ENCODE measurements around the gene MACROD2.
"Not testable (repeated sequence)": the region's sequence is repeated elsewhere in the genome, so short reads cannot be mapped to it uniquely, and the experiment has no call there.

MACROD2 gene

DNA sequence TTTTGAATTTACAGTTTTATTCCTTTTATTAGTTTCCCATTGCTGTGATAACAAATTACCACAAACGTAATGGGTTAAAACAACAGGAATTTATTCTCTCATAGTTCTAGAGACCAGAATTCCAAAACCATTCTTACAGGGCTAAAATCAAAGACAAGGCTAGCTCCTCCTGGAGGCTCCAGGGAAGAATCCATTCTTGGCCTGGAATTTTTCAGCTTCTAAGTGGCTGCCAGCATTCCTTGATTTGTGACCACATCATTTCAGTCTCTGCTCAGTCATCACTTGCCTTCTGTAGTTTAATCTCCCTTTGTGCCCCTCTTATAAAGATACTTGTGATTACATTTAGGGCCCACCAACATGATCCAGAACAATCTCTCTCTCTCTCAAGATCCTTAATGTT, 4.0 kb upstream of the MACROD2 start:
- no peak for DNase-seq (ENCODE audit: low spot score)
- TF ChIP-seq, protein P1, sequence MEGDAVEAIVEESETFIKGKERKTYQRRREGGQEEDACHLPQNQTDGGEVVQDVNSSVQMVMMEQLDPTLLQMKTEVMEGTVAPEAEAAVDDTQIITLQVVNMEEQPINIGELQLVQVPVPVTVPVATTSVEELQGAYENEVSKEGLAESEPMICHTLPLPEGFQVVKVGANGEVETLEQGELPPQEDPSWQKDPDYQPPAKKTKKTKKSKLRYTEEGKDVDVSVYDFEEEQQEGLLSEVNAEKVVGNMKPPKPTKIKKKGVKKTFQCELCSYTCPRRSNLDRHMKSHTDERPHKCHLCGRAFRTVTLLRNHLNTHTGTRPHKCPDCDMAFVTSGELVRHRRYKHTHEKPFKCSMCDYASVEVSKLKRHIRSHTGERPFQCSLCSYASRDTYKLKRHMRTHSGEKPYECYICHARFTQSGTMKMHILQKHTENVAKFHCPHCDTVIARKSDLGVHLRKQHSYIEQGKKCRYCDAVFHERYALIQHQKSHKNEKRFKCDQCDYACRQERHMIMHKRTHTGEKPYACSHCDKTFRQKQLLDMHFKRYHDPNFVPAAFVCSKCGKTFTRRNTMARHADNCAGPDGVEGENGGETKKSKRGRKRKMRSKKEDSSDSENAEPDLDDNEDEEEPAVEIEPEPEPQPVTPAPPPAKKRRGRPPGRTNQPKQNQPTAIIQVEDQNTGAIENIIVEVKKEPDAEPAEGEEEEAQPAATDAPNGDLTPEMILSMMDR (IDR thresholded peaks at IDR 0.05; ENCODE audit: extremely low read depth, missing control alignments), result no peak

DNA sequence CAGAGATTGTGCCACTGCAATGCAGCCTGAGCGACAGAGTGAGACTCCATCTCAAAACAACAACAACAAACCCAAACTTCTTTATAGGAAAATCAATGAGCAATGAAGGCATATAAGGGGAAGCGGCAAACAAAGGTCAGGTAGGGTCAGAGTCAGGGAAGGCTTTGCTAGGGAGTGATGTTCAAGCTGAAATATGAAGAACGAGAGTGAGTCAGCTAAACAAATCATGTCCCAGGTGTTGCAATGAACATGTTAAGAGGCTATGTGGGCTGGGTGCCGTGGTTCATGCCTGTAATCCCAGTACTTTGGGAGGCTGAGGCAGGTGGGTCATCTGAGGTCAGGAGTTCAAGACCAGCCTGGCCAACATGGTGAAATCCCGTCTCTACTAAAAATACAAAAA, 3.4 kb upstream of the MACROD2 start:
- not testable (repeated sequence) for DNase-seq (ENCODE audit: low spot score)

DNA sequence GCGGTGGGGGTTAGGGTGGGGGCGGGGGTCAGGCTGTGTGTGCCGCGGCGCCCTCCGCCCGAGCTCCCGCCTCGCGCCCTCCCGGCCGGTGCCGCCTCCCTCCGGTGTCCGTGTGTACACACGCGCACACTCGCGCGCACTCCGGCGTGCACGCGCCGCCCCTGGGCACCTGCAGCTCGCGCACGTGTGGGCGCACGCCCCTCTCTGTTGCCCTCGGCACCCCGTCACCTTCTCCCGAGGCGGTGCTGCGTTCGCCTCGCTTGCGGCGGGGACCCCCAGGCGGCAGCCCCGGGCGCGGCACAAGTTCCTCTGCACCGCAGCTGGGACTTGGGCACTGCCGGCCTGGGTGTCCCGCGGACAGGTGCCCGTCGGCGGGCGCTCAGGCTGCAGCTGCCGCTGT, 525 bp downstream of the MACROD2 start:
- no peak for DNase-seq (ENCODE audit: low spot score)

DNA sequence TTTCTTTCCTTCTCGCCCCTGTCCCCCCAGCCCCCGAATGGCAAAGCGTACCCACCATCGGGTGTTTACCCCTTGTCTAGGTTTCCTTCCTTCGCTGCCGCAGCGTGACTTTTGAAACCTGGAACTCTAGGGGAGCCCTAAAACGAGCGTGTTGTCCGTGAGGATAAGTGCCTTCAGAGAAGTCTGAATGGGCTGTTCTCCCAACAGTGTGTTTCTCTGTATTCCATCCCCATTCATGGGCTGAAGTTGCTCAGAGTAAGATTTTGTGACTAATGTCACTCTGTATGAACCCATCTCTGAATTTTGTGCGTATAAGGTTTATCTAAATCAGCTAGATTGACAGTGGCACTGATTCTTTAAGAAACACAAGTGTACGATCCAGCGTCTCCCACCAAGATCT, 949 bp downstream of the MACROD2 start:
- TF ChIP-seq, protein P1 (IDR thresholded peaks at IDR 0.05; ENCODE audit: extremely low read depth, missing control alignments), result no peak
- no peak for DNase-seq (ENCODE audit: low spot score)

More for the DNA sequence above, 525 bp downstream of the MACROD2 start:
- TF ChIP-seq, protein P1 (IDR thresholded peaks at IDR 0.05; ENCODE audit: extremely low read depth, missing control alignments), result no peak

DNA sequence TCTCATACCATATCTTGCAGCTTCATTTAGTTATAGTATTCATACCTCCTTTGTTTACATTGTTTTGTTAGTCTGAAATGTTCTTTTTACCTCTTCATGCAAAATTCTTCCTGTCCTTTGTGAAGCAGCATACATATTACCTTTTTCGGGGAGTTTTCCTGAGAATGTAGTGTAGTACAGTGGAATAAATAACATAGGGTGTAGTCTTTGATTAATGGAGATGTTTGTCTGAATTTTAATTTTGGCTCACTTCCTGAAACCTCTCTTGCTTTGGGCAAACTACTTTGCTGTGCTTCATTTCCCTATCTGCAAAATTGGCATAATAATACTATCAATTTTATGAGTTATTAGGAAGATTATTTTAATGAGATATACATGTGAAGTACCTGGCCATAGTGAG, 5.6 kb downstream of the MACROD2 start:
- TF ChIP-seq, protein P1 (IDR thresholded peaks at IDR 0.05; ENCODE audit: extremely low read depth, missing control alignments), result no peak
- DNase-seq (ENCODE audit: low spot score), result no peak

DNA sequence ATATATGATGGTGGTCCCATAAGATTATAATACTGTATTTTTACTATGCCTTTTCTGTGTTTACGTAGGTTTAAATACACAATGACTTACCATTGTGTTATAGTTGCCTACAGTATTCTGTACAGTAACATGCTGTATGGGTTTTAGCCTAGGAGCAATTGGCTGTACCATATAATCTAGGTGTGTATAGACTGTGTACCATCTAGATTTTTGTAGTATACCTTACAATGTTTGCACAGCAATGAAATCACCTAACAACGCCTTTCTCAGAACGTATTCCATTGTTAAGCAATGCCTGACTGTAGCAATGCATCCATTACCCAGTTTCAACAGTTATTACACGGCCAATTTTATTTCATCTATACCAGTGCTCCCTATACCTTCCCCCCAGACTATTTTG, 10.7 kb downstream of the MACROD2 start:
- no peak for DNase-seq (ENCODE audit: low spot score)

DNA sequence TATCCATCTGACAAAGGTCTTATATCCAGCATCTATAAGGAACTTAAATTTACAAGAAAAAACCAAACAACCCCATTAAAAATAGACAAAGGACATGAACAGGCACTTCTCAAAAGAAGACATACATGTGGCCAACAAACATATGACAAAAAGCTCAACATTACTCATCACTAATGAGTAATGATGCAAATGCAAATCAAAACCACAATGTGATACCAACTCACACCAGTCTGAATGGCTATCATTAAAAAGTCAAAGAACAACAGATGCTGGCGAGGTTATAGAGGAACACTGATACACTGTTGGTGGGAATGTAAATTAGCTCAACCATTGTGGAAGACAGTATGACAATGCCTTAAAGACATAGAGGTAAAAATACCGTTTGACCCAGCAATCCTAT, 13.9 kb downstream of the MACROD2 start:
- TF ChIP-seq, protein P1 (IDR thresholded peaks at IDR 0.05; ENCODE audit: extremely low read depth, missing control alignments), result no peak
- no peak for DNase-seq (ENCODE audit: low spot score)

More for the DNA sequence above, 10.7 kb downstream of the MACROD2 start:
- TF ChIP-seq, protein P1 (IDR thresholded peaks at IDR 0.05; ENCODE audit: extremely low read depth, missing control alignments), result no peak

DNA sequence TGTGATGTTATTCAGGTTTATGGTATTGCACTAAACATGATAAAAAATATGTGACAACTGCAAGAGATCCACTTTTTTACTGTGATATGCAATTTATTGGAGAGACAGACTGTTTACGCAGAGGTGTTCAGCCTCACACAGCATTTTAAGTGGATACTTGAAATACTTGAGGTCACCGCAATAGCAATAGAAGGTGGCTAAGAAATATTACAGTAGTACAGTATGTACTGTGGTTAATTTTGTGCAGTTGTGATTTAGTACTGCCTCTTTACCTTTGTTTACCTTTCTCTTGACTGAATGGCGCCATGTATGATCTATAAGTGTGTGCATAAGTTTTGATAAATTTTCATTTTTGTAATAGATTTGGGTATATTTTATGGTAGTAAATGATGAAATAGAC, 17.4 kb downstream of the MACROD2 start:
- TF ChIP-seq, protein P1 (IDR thresholded peaks at IDR 0.05; ENCODE audit: extremely low read depth, missing control alignments), result no peak
- DNase-seq (ENCODE audit: low spot score), result no peak
